ENCODE measurements around the gene RASSF5.

DNA sequence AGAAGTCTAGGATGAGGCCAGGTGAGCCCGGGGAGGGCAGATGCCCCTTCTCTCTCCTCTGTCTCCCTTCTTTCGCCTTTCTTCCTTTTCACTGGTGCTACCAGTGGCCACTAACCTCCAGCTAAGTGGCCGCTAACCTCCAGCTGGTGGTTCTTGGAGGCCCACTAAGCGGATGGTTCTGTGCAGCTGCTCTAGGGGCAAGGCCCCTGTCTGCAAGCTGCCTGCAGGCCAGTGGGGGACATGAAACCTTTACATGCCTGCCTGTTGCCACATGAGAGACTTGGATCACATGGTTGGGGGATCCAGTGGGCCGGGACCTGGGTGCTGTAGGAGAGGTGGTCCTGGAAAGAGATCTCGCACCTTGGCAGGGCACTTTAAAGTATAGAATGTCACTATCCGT lies 19.4 kb upstream of the RASSF5 start:
- TF ChIP-seq REST (IDR thresholded peaks at IDR 0.05; ENCODE audit: insufficient read depth in 1 of 2, low read depth in 2 of 2, low read length in 2 of 2) (no peak), POLR2AphosphoS5 (IDR thresholded peaks at IDR 0.05; ENCODE audit: low read depth, low read length) (no peak)

Data from PFSK-1 (cell line).